OCI-LY3 (cell line): ENCODE results near the gene CTNNA3.

Source experiments
- CTCF ChIP-seq: fragments of 200-600, 300-600 bp; sonication (generic); IDR thresholded peaks from 2 replicates; pipeline ENCODE4 v1.5.1; 2014; ENCODE audit warnings: antibody characterized with exemption, low read length, low read depth
- EZH2phosphoT487 ChIP-seq: fragments of 200-600 bp; shearing (Covaris generic); IDR thresholded peaks from 2 replicates; pipeline ENCODE4 v1.6.1; 2018; ENCODE audit warnings: antibody characterized with exemption, mixed run types, low read depth

- TF ChIP-seq CTCF: peak; percentile 57
- no peak for TF ChIP-seq EZH2phosphoT487
Observed at GRCh38 chr10:67306588-67307205, 389.3 kb downstream of the CTNNA3 start.
